SK-N-SH treated with all-trans-retinoic acid at 6 μM for 48 hours (cell line): Measurements from ENCODE around the gene MOB1A.

Source experiments
- BACH2 ChIP-seq: fragments of 250-450 bp; sonication (Bioruptor Pico); IDR thresholded peaks from 2 replicates; pipeline ENCODE4 v1.9.0; 2021; ENCODE audit warnings: mild to moderate bottlenecking, borderline replicate concordance
- CREB5 ChIP-seq: fragments of 250-450 bp; sonication (Bioruptor Pico); IDR thresholded peaks from 2 replicates; pipeline ENCODE4 v1.5.1; 2020; ENCODE audit warnings: low read depth, mild to moderate bottlenecking, moderate library complexity
- CSDC2 ChIP-seq: fragments of 250-450 bp; sonication (Bioruptor Pico); IDR thresholded peaks from 2 replicates; pipeline ENCODE4 v1.5.0; 2020; ENCODE audit warnings: mild to moderate bottlenecking, moderate library complexity
- PATZ1 ChIP-seq: fragments of 250-450 bp; sonication (Bioruptor Pico); IDR thresholded peaks from 2 replicates; pipeline ENCODE4 v1.8.0; 2020; ENCODE audit warnings: mild to moderate bottlenecking, moderate library complexity, borderline replicate concordance
- ZFP30 ChIP-seq: fragments of 450-650 bp; formaldehyde crosslinking; IDR thresholded peaks from 2 replicates; pipeline ENCODE4 v1.5.0; 2022; ENCODE audit warnings: mild to moderate bottlenecking, moderate library complexity

- TF ChIP-seq CSDC2 (CRISPR knock-in tag) (peak; percentile 67; the same call in 1 of the 2 replicates), CREB5 (CRISPR knock-in tag) (no peak), BACH2 (0 out of 2 replicates have a peak, but pooled peaks have one; percentile 60), PATZ1 (CRISPR knock-in tag) (no peak), ZFP30 (CRISPR knock-in tag) (0 out of 2 replicates have a peak, but pooled peaks have one; percentile 22)
Observed at GRCh38 chr2:74119912-74120825, 58.5 kb downstream of the MOB1A start.
